T-helper 17 cell (primary cell): ENCODE measurements around the gene TMEM107. TPM values are rescaled to one million over a fixed set of nuclear protein-coding genes. Genes with fewer than 3 reads are reported as not detected.
A peak's percentile ranks its signal among the peaks of the same experiment; 100 is the strongest.

Source experiments
- ATAC-seq: fragments of 150-1000 bp; cut with Tn5 transposase; 2 replicates; pipeline ENCODE4 v1.10.0; 2021; ENCODE audit warnings: mild to moderate bottlenecking, moderate library complexity
- DNase-seq, 3 donors: peaks; one replicate each; pipeline versions ENCODE4 v3.0.0 to v3.0.0-alpha.2; 2020 to 2021
- H3K9me3 ChIP-seq: one replicate; pipeline ENCODE4 v1.7.0; 2013; ENCODE audit warnings: low read length, mild to moderate bottlenecking; ENCODE audit not compliant: control insufficient read depth, poor library complexity, severe bottlenecking
- H3K27ac Mint-ChIP-seq: one replicate; pipeline ENCODE4 v1.8.0; 2022; ENCODE audit warnings: mild to moderate bottlenecking, moderate library complexity, mixed read lengths
- H3K27me3 Mint-ChIP-seq: one replicate; pipeline ENCODE4 v1.8.0; 2022; ENCODE audit warnings: mixed read lengths
- H3K36me3 Mint-ChIP-seq: one replicate; pipeline ENCODE4 v1.8.0; 2022; ENCODE audit warnings: low read depth, mixed read lengths
- H3K4me1 Mint-ChIP-seq: one replicate; pipeline ENCODE4 v1.8.0; 2022; ENCODE audit warnings: mild to moderate bottlenecking, mixed read lengths
- H3K4me3 Mint-ChIP-seq: one replicate; pipeline ENCODE4 v1.8.0; 2022; ENCODE audit warnings: mild to moderate bottlenecking, moderate library complexity, mixed read lengths
- total RNA-seq, 4 donors: library from RNA in 2 of 4; stranded (reverse) in 2 of 4; gene quantifications; one replicate each; pipeline ENCODE4 v1.2.3 and lab custom pipeline; 2022 to 2026

TMEM107 gene
- total RNA-seq, 2 donors from 2014 or later, result 33.0 to 33.9 TPM

GRCh38 chr17:8162233-8162996 is 13.8 kb downstream of the TMEM107 start, which contains the start of gene VAMP2:
VAMP2 (minus strand) TSS chr17:8162948; CDS start chr17:8162879, 69 bp downstream.
- no peaks in the 10 kb centered on the region for H3K9me3 ChIP-seq
- peak; percentile 68 for ATAC-seq
- Mint-ChIP-seq H3K36me3 (peaks cover 5% of the 10 kb centered on the region), H3K27ac (no peak within 1 kb of the TSS), H3K4me3 (peak within 1 kb of the TSS; percentile 90), H3K27me3 (no peaks in the 10 kb centered on the region), H3K4me1 (peaks cover 45% of the 10 kb centered on the region)
- DNase-seq, result peak; percentile 82 to 85 (median 84)

- Mint-ChIP-seq H3K27ac (no peak overlapping the region), H3K27me3 (no peaks in the 10 kb centered on the region), H3K36me3 (peaks cover 5% of the 10 kb centered on the region), H3K4me3 (peak overlapping the region; percentile 90), H3K4me1 (peaks cover 45% of the 10 kb centered on the region)
- no peaks in the 10 kb centered on the region for H3K9me3 ChIP-seq
- DNase-seq (no peak), ATAC-seq (no peak)
Observed at GRCh38 chr17:8161289-8162232, 14.6 kb downstream of the TMEM107 start.

- H3K4me1 Mint-ChIP-seq, result peaks cover 45% of the 10 kb centered on the region
Observed at GRCh38 chr17:8160741-8161221, 15.4 kb downstream of the TMEM107 start.

GRCh38 chr17:8160224-8160577 is 16.0 kb downstream of the TMEM107 start:
- DNase-seq (no peak), ATAC-seq (no peak)
- no peaks in the 10 kb centered on the region for H3K9me3 ChIP-seq
- H3K27me3 Mint-ChIP-seq, result no peaks in the 10 kb centered on the region
- peaks cover 8% of the 10 kb centered on the region for H3K36me3 Mint-ChIP-seq
- H3K4me3 Mint-ChIP-seq, result peak overlapping the region; percentile 90
- no peak overlapping the region for H3K27ac Mint-ChIP-seq
- peaks cover 50% of the 10 kb centered on the region for H3K4me1 Mint-ChIP-seq

More at GRCh38 chr17:8160741-8161221, 15.4 kb downstream of the TMEM107 start:
- Mint-ChIP-seq H3K4me3 (peak overlapping the region; percentile 90), H3K27me3 (no peaks in the 10 kb centered on the region), H3K36me3 (peaks cover 5% of the 10 kb centered on the region), H3K27ac (no peak overlapping the region)
- no peaks in the 10 kb centered on the region for H3K9me3 ChIP-seq
- DNase-seq, result no peak
- no peak for ATAC-seq

- Mint-ChIP-seq H3K27ac (no peak overlapping the region), H3K36me3 (peaks cover 8% of the 10 kb centered on the region)
- ATAC-seq, result no peak
Observed at GRCh38 chr17:8159459-8160223, 16.5 kb downstream of the TMEM107 start.

GRCh38 chr17:8159032-8159400 is 17.2 kb downstream of the TMEM107 start:
- ATAC-seq (no peak), DNase-seq (no peak)
- H3K36me3 Mint-ChIP-seq, result peaks cover 9% of the 10 kb centered on the region
- peaks cover 54% of the 10 kb centered on the region for H3K4me1 Mint-ChIP-seq
- no peak overlapping the region for H3K27ac Mint-ChIP-seq
- peak overlapping the region; percentile 73 for H3K4me3 Mint-ChIP-seq
- no peaks in the 10 kb centered on the region for H3K9me3 ChIP-seq
- no peaks in the 10 kb centered on the region for H3K27me3 Mint-ChIP-seq

More at GRCh38 chr17:8159459-8160223, 16.5 kb downstream of the TMEM107 start:
- Mint-ChIP-seq H3K4me3 (peak overlapping the region; percentile 2), H3K27me3 (no peaks in the 10 kb centered on the region), H3K4me1 (peaks cover 50% of the 10 kb centered on the region)
- no peaks in the 10 kb centered on the region for H3K9me3 ChIP-seq
- no peak for DNase-seq

- DNase-seq (peak; percentile 72 to 89 (median 75)), ATAC-seq (peak; percentile 11)
- peaks cover 54% of the 10 kb centered on the region for H3K4me1 Mint-ChIP-seq
- no peaks in the 10 kb centered on the region for H3K27me3 Mint-ChIP-seq
- peak overlapping the region; percentile 73 for H3K4me3 Mint-ChIP-seq
- H3K36me3 Mint-ChIP-seq, result peaks cover 12% of the 10 kb centered on the region
- H3K27ac Mint-ChIP-seq, result no peak overlapping the region
- H3K9me3 ChIP-seq, result no peaks in the 10 kb centered on the region
Observed at GRCh38 chr17:8158267-8159031, 17.7 kb downstream of the TMEM107 start.

GRCh38 chr17:8156246-8156992 is 19.8 kb downstream of the TMEM107 start:
- DNase-seq, result peak; percentile 99 to 100 (median 99)
- ATAC-seq, result peak; percentile 75
- Mint-ChIP-seq H3K27ac (no peak overlapping the region), H3K27me3 (no peaks in the 10 kb centered on the region), H3K4me1 (peaks cover 63% of the 10 kb centered on the region), H3K4me3 (no peak overlapping the region), H3K36me3 (peaks cover 21% of the 10 kb centered on the region)
- H3K9me3 ChIP-seq, result no peaks in the 10 kb centered on the region

GRCh38 chr17:8155996-8156245 is 20.3 kb downstream of the TMEM107 start:
- peaks cover 63% of the 10 kb centered on the region for H3K4me1 Mint-ChIP-seq

GRCh38 chr17:8155231-8155995 is 20.8 kb downstream of the TMEM107 start:
- ATAC-seq, result no peak
- Mint-ChIP-seq H3K36me3 (peaks cover 21% of the 10 kb centered on the region), H3K27me3 (no peaks in the 10 kb centered on the region), H3K27ac (no peak overlapping the region), H3K4me1 (peaks cover 60% of the 10 kb centered on the region), H3K4me3 (no peak overlapping the region)
- DNase-seq, result peak in 1 of 3 donors; percentile 15
- H3K9me3 ChIP-seq, result no peaks in the 10 kb centered on the region

More at GRCh38 chr17:8155996-8156245, 20.3 kb downstream of the TMEM107 start:
- Mint-ChIP-seq H3K27ac (no peak overlapping the region), H3K27me3 (no peaks in the 10 kb centered on the region), H3K4me3 (no peak overlapping the region), H3K36me3 (peaks cover 22% of the 10 kb centered on the region)
- ATAC-seq (no peak), DNase-seq (no peak)
- no peaks in the 10 kb centered on the region for H3K9me3 ChIP-seq

- Mint-ChIP-seq H3K36me3 (peaks cover 17% of the 10 kb centered on the region), H3K4me1 (peaks cover 57% of the 10 kb centered on the region)
- no peak for ATAC-seq
Observed at GRCh38 chr17:8154608-8155155, 21.5 kb downstream of the TMEM107 start.

More at GRCh38 chr17:8154608-8155155, 21.5 kb downstream of the TMEM107 start:
- H3K4me3 Mint-ChIP-seq, result no peak overlapping the region
- no peak overlapping the region for H3K27ac Mint-ChIP-seq
- no peak for DNase-seq
- H3K9me3 ChIP-seq, result no peaks in the 10 kb centered on the region
- H3K27me3 Mint-ChIP-seq, result no peaks in the 10 kb centered on the region
